ENCODE measurements around the gene DUSP8. TPM values are rescaled to one million over a fixed set of nuclear protein-coding genes. Genes with fewer than 3 reads are reported as not detected.

DUSP8 gene
- total and polyA plus RNA-seq, 2 of the 8 experiments (the other 6 are each of a cell fraction or from before 2014, with no cell fraction given) = 2.8 to 3.6 TPM

DNA sequence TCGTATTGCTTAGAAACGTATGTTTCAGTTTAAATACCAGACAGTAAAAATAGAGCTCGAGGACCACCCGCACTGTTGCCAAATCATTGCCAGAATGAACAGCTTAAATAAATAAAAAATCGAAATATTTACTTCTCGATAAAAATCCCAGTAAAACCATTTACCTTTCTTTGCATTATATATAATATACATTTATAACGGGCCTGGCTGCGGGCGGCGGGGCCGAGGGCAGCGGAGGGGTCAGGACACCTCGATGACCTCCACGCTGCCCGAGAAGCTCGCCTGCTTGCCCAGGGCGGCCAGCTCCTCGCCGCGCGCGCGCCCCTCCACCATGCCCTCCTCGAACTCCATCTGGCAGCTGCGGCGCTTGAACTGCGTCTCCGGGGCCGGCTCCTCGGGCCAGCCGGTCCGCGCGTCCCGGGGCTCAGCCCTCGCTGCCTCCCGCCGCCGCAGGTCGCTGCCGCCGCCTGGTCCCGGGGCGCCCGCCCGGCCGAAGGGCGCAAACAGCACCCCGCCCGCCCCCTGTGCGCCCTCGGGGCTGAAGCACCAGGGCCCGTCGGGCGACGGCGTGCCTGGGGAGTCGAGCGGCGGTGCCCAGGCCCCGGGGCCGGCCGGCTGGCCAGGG lies 15.7 kb downstream of the DUSP8 start (continued):
- no peak for TF ChIP-seq CBX5 (IDR thresholded peaks at IDR 0.05; ENCODE audit: low read depth, low read length)
- TF ChIP-seq HDAC6 (IDR thresholded peaks at IDR 0.05; ENCODE audit: low read depth, low read length) = no peak
